Psoas muscle (tissue), 8 donors: ENCODE measurements around the gene CYB561D1. TPM values are rescaled to one million over a fixed set of nuclear protein-coding genes. Genes with fewer than 3 reads are reported as not detected.
"Not testable (repeated sequence)": the region's sequence is repeated elsewhere in the genome, so short reads cannot be mapped to it uniquely, and the experiment has no call there.

Experiments used
- ATAC-seq, 4 donors: fragments of 200-7000 bp; cut with Tn5 transposase; one replicate each; pipeline ENCODE4 v1.9.1; 2020; ENCODE audit warnings: moderate library complexity in 3 of 4, mild to moderate bottlenecking in 2 of 4
- DNase-seq, 2 donors: peaks; one replicate each; pipeline ENCODE4 v3.0.0-alpha.2; 2020
- H3K27ac ChIP-seq: fragments of 200-600 bp; one replicate; pipeline ENCODE4 v1.8.0; 2022
- H3K27me3 ChIP-seq, 3 donors: fragments of 200-600 bp in 1 of 3; one replicate each; pipeline versions ENCODE4 v1.6.1 to v1.8.0; 2013 to 2022; ENCODE audit warnings: low read length in 2 of 3, mild to moderate bottlenecking in 2 of 3, moderate library complexity in 1 of 3; ENCODE audit not compliant: insufficient read depth in 3 of 3
- H3K36me3 ChIP-seq, 2 donors: fragments of 200-600 bp in 1 of 2; one replicate each; pipeline versions ENCODE4 v1.6.1 to v1.8.0; 2013 to 2022; ENCODE audit warnings: low read depth in 1 of 2, mild to moderate bottlenecking in 1 of 2, moderate library complexity in 1 of 2; ENCODE audit not compliant: insufficient read depth in 1 of 2
- H3K4me1 ChIP-seq: fragments of 200-600 bp; one replicate; pipeline ENCODE4 v1.8.0; 2022
- H3K4me3 ChIP-seq: fragments of 200-600 bp; one replicate; pipeline ENCODE4 v1.8.0; 2022; ENCODE audit warnings: mild to moderate bottlenecking
- H3K9me3 ChIP-seq: fragments of 200-600 bp; one replicate; pipeline ENCODE4 v1.8.0; 2022
- WGBS, 3 donors: extraction: QIAGEN DNeasy Blood & Tissue Kit; methylation state at CpG; one replicate each; pipeline versions ENCODE4 v1.1.6 to v1.1.7; 2013; 5-methylcytosine and 5-hydroxymethylcytosine counted together
- intact Hi-C, 2 donors: fragments of 100-400 bp; cut with DNase I; formaldehyde crosslinking; loops; one replicate each; pipeline versions ENCODE4 v1.11.0 to v1.14.2; 2022
- long read RNA-seq, 2 donors: library from polyadenylated mRNA; unstranded; transcript quantifications; one replicate each; pipeline ENCODE4 v2.0.0, GENCODE V29; 2021
- polyA plus RNA-seq, 3 donors: library from polyadenylated mRNA; stranded (reverse); fragments of 200-250 nt; gene quantifications; one replicate each; pipeline ENCODE4 v1.2.3, GENCODE V29; 2013
- total RNA-seq, 4 donors: library from RNA; stranded (reverse); fragmentation: NEBNext Ultra II Directional in 2 of 4; extraction: Animal tissue kit (Norgen Biotek cat#: 25700) in 2 of 4; gene quantifications; one replicate each; pipeline versions ENCODE4 v1.2.1 to v1.2.4, GENCODE V29; 2021 to 2023
- TF ChIP-seq, protein P1 (sequence below): fragments of 200-600 bp; IDR thresholded peaks from one replicate; pipeline ENCODE4 v1.8.0; 2022; ENCODE audit warnings: antibody characterized with exemption
- donor health status: healthy with polysubstance abuse.
- donor health status: DM: no; HTN: no; CAD: no; lungs with moderate emphysema.
- donor health status: Bipolar disorder and iron deficiency.
- donor health status: healthy.
- donor health status: DM: yes; HTN: yes; CAD: no.
- donor health status: DM: no; HTN: no; CAD: no.
- donor health status: DM: no; HTN: no; CAD: no.
- donor health status: DM: yes; HTN: yes; CAD: no.

CYB561D1 gene, protein sequence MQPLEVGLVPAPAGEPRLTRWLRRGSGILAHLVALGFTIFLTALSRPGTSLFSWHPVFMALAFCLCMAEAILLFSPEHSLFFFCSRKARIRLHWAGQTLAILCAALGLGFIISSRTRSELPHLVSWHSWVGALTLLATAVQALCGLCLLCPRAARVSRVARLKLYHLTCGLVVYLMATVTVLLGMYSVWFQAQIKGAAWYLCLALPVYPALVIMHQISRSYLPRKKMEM
- total RNA-seq (1 to 10 TPM; 2.4 to 4.0 (median 3.7) TPM), polyA plus RNA-seq (10 to 100 TPM in 1 of 3 donors, 1 to 10 TPM in 2; 1.8 to 15.0 (median 3.5) TPM)
- long read RNA-seq, donor 1, result 0 reads
- long read RNA-seq, donor 2, partial matches to known transcripts, result 0 of 3 reads
- long read RNA-seq, donor 2, other reads (novel, unspliced or antisense), result 3 of 3 reads

DNA sequence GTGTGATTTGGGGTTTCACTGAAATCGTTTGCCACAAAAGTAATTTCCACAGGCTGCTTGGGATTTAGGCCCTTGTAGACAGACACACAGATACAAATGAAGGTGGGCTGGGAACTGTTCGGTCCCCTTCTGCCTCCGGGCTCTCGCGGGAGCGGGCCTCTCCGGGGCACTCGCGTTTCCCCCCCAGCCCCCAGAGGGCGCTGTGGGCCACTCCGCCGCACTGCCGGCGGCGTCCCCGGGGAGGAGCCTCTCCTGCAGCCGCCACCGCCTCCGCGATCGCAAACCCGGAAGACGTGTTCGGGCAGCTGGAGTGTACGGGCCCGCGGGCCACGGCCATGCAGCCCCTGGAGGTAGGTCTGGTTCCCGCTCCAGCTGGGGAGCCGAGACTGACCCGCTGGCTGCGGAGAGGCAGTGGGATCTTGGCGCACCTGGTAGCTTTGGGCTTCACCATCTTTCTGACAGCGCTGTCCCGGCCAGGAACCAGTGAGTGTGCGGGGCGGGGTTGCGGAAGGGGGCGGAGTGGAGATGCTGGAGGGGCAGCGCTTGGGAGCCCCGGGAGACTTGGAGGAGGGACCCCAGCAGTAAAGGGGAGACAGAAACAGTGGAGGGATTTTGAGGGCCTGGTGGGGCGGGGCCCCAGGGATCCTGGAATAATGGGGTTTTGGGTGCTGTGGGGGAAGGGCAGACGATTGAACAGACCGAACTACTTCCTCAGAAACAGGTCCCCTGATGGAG, at the start of gene CYB561D1:
Gene CYB561D1, plus strand, starts transcription at position 290 of the 735 bp plus-strand sequence. Its CDS starts 46 bp downstream, at position 336.
- H3K27me3 ChIP-seq, result no peaks in the 10 kb centered on the region
- peak within 1 kb of the TSS; percentile 90 for H3K4me3 ChIP-seq
- TF ChIP-seq, protein P1, sequence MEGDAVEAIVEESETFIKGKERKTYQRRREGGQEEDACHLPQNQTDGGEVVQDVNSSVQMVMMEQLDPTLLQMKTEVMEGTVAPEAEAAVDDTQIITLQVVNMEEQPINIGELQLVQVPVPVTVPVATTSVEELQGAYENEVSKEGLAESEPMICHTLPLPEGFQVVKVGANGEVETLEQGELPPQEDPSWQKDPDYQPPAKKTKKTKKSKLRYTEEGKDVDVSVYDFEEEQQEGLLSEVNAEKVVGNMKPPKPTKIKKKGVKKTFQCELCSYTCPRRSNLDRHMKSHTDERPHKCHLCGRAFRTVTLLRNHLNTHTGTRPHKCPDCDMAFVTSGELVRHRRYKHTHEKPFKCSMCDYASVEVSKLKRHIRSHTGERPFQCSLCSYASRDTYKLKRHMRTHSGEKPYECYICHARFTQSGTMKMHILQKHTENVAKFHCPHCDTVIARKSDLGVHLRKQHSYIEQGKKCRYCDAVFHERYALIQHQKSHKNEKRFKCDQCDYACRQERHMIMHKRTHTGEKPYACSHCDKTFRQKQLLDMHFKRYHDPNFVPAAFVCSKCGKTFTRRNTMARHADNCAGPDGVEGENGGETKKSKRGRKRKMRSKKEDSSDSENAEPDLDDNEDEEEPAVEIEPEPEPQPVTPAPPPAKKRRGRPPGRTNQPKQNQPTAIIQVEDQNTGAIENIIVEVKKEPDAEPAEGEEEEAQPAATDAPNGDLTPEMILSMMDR, result peak; percentile 92
- intact Hi-C loops, result loop anchor here (1.0 to 5.0 kb wide), 2 partner anchors 38 to 72 kb away; no protein-coding TSS in a partner anchor
- ATAC-seq (peak; percentile 81 to 90 (median 85)), DNase-seq (peak; percentile 89 to 94)
- H3K36me3 ChIP-seq, result peaks cover 0 to 62% of the 10 kb centered on the region in 2 donors
- peak within 1 kb of the TSS; percentile 77 for H3K27ac ChIP-seq
- no peaks in the 10 kb centered on the region for H3K9me3 ChIP-seq
- WGBS, 3 donors, result 0 to 1% (median 0%) methylated on average over 43 to 44 of the region's 44 CpGs
- H3K4me1 ChIP-seq, result peaks cover 34% of the 10 kb centered on the region

DNA sequence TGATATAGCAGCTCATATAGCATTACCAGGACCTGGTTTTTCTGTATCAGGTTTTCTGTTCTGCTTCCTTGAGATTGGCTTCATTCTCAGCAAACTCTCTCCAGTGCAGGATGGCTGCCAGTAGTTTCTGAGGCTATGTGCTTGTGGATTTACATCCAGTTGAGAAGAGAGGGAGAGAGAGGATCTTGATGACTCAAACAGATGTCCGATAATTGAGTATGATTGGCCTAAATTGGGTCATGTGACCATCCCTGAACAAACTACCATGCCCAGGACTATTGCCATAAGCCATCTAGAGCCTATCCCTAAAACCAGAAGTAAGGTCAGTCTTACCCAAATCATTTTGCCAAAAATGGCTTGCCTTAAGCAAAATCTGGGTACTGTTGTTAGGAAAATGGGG, 49.5 kb upstream of the CYB561D1 start:
- Histone ChIP-seq H3K36me3 (no peaks in the 10 kb centered on the region), H3K4me1 (peaks cover 3% of the 10 kb centered on the region), H3K27me3 (peaks cover 0 to 15% (median 2%) of the 10 kb centered on the region in 3 donors), H3K9me3 (no peaks in the 10 kb centered on the region), H3K4me3 (no peak overlapping the region), H3K27ac (no peak overlapping the region)
- ATAC-seq, result no peak
- TF ChIP-seq, protein P1, result no peak
- DNase-seq, result no peak
- WGBS, 3 donors, result 78 to 94% (median 79%) methylated on average over 1 of the region's 1 CpG
- intact Hi-C loops, result no loop called here

DNA sequence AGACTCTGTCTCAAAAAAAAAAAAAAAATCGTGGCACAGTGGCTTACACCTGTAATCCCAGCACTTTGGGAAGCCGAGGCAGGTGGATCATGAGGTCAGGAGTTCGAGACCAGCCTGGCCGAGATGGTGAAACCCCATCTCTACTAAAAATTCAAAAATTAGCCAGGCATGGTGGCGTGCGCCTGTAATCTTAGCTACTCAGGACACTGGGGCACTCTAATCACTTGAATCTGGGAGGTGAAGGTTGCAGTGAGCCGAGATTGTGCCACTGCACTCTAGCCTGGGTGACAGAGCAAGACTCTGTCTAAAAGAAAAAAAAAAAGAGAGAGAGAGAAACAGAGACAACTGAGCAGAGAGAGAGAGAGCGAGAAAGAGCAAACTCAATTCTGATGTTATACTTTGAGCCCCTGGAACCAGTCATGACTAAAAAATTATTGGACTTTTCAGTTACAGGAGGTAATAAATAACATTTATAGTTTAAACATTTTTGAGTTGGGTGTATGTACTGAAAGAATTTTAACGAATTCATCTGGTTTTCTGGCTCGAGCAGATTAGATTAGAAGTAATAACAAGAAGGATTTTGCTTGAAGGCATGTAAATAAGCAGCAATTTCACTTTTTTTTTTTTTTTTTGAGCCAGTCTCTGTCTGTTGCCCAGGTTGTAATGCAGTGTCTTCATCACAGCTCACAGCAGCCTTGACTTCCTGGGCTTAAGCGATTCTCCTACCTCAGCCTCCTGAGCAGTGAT, 47.8 kb upstream of the CYB561D1 start:
- intact Hi-C loops, H3K36me3 ChIP-seq, H3K27ac ChIP-seq, H3K9me3 ChIP-seq, H3K4me1 ChIP-seq, ATAC-seq, DNase-seq, H3K4me3 ChIP-seq: not testable (repeated sequence)
- peaks cover 0 to 15% (median 2%) of the 10 kb centered on the region in 3 donors for H3K27me3 ChIP-seq
- 68 to 74% (median 68%) methylated on average over 11 of the region's 11 CpGs for WGBS, 3 donors

DNA sequence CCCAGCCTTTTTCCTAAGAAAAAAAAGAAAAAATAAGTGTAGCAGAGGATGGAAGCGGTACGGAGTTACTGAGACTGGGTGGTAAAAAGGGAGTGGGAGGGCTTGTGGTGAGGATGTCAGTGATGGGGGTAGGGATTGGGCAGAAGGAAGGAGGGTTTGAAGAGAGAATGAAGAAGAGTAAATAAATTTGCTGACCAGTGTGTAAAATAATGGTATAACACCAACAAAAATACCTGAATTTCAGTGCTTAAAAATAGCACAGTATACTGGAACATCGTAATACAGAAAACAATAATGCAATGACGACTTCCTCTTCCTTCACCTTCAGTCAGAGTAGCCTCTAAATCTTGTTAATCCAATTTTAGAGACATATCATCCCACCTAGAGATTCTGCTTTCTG, 46.4 kb upstream of the CYB561D1 start:
- DNase-seq (no peak), ATAC-seq (no peak)
- 68 to 79% (median 72%) methylated on average over 4 of the region's 4 CpGs for WGBS, 3 donors
- TF ChIP-seq, protein P1, result no peak
- no peaks in the 10 kb centered on the region for H3K36me3 ChIP-seq
- no peaks in the 10 kb centered on the region for H3K4me1 ChIP-seq
- H3K27me3 ChIP-seq, result peaks cover 0 to 11% (median 2%) of the 10 kb centered on the region in 3 donors
- no peak overlapping the region for H3K27ac ChIP-seq
- no peaks in the 10 kb centered on the region for H3K9me3 ChIP-seq
- H3K4me3 ChIP-seq, result no peak overlapping the region
- intact Hi-C loops, result no loop called here
